Glomerular endothelial cell (primary cell): ENCODE results near the gene MANBA. TPM values are rescaled to one million over a fixed set of nuclear protein-coding genes. Genes with fewer than 3 reads are reported as not detected.
"Not testable (repeated sequence)": the region's sequence is repeated elsewhere in the genome, so short reads cannot be mapped to it uniquely, and the experiment has no call there.

Source experiments
- DNase-seq: peaks from one replicate; pipeline ENCODE4 v3.0.0-alpha.2; 2011; ENCODE audit warnings: low read depth, low spot score; ENCODE audit errors: extremely low read depth
- total RNA-seq: library from RNA; depleted of rRNA; stranded (reverse); fragments of >200 nt; gene quantifications from 2 replicates; pipeline ENCODE4 v1.2.3, GENCODE V29; 2015

The MANBA gene
- total RNA-seq, 1 donor from 2014 or later, result 24.9 TPM

DNA sequence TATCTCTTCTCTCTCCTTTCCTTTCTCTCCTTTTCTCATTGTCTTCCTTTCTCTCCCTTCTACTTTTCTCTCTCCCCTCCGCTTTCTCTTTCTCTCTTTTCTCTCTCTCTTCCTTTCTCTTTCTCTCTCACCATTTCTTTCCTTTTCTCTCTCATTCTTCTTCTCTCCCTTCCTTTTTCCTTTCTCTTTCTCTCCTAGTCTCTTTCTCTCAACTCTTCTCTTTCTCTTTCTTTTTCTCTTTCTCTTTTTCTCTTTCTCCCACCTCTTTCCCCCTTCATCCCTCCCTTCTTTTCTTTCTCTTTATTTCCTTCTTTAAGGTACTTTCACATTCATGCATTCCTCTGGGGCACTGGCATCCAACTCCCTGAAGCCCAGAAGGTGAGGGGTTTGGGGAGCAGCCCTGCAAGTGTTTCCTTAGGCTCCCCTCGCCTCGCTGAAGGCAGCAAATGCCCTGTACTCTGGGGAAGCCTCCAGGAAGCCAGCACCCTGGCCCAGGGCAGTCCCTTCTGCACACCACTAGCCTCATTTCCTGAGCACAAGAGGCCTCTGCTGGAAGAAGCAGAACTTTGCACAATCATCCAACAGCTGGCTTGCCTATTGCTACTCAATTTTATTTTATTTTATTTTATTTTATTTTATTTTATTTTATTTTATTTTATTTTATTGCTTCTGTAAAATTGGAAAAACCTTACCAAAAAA is 135.4 kb downstream of the MANBA start:
- no peak for DNase-seq

- no peak for DNase-seq
These were observed 136.3 kb downstream of the MANBA start for GRCh38 chr4:102624505-102624904.

DNA sequence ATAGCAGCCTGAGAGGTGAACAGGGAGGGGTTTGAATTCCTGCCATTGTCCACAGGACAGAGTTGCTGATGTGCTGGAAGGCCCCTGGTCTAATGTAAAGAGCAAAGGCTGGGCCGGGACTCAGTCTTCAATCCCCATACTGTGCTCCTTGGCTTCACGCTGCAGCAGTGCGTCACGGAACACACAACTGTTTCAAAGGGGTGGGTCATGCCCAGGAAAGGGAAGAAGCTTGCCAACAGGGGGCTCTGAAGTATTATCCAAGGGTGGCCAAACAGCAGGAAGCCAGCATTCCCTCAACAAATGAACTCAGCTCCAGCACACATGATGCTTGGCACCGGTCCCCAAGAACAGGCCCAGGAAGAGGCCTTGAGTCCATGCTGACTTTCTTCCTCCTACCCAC is 137.1 kb downstream of the MANBA start:
- DNase-seq, result no peak

DNA sequence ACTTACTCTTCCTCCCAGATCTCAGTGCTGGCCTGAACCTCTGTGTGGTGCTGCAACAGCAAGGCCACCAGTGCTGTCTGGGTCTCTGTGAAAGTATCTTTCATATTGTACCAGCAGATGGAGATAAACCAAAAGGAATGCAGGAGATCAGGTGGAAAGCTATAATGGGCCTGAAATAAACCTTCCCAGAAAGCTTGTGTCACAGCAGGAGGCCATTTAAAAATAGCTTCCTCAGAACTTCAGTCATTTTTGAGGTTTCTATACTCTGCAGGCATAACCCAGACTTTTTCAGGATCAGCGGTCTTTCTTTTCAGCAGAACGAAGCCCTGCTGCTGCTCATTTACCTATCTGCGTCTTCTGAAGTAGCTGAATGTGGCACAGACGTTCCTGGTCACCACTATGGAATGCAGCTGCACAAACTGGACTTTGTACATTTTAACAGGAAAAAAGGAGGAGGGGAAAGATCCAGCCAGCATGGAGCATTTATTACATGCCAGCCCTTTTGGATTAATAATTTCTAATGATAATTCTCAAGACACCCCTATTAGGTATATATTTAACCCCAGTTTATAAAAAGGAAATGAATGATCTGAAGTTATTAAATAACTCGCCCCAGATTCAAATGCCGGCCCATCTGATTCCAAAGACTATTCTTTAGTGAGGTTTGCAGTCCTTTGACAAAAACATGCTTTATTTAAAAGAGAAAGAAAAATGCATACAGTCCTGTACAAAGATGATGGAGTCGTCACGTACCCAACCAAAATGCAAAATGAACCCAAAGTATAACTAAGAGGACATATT is 139.9 kb downstream of the MANBA start:
- DNase-seq, result peak; percentile 51

GRCh38 chr4:102619776-102620631 is 140.8 kb downstream of the MANBA start:
- not testable (repeated sequence) for DNase-seq

DNA sequence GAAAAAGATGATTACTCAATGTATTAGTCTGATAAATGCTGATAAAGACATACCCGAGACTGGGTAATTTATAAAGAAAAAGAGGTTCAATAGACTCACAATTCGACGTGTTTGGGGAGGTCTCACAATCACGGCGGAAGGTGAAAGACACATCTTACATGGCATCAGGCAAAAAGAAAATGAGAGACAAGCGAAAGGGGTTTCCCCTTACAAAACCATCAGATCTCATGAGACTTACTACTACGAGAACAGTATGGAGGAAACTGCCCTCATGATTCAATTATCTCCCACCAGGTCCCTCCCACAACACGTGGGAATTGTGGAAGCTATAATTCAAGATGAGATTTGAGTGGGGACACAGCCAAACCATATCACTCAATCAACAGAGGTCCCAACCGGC is 141.7 kb downstream of the MANBA start:
- not testable (repeated sequence) for DNase-seq

DNA sequence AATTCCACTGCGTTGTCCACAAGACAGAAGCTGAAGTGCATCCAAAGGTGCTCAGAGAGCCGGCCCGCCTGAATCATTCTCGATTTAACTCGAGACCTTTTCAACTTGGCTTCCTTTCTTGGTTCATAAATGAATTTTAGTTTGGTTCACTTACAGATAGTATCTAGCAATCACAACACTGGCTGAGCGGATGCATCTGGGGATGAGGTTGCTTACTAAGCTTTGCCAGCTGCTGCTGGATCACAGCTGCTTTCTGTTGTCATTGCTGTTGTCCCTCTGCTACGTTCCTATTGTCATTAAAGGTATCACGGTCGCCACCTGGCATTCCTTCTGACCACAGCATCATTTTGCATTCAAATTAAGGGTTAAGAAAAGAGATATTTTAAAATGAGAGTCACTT is 144.1 kb downstream of the MANBA start:
- no peak for DNase-seq

DNA sequence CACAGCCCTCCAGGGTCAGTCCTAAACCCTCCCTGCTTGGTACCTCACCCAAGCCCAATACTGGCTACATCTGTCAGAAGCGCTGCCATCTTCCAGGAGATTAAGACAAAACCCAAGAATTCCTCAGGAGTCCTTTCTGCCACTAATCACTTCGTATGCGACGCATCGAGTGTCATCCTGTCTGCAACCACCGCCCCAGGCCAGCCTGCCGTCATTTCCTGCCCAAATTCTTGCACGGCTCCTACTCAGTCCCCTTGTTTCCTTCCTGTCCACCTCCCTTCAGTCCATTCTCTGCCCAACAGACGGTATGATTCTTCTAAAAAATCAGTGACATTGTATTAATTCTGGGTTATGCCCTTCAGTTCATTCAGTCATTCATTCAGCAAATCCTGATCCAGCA is 146.0 kb downstream of the MANBA start:
- DNase-seq, result no peak

- no peak for DNase-seq
These were observed 147.9 kb downstream of the MANBA start for GRCh38 chr4:102612824-102613366.

GRCh38 chr4:102612210-102612609 is 148.6 kb downstream of the MANBA start:
- DNase-seq, result no peak

DNA sequence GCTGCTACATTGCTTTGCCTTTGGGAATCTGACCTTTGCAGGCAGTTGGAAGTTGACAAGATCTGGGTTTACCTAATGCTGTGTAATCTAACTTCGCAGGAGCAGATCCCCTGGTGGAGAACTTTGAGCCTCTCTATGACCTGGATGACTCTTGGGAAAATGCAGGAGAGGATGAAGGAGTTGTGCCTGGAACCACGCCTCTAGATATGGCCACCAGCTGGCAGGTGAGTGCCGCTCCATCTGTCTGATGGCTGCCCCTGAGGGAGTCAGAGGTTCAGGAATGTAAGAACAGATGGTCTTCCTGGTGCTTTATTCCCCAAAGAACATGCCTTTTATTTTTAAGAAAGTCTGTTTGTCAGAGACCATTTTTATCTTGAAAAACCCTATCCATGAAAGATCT is 150.3 kb downstream of the MANBA start:
- DNase-seq, result no peak

GRCh38 chr4:102610007-102610406 is 150.8 kb downstream of the MANBA start:
- DNase-seq, result no peak

- DNase-seq, result no peak
These were observed 152.6 kb downstream of the MANBA start for GRCh38 chr4:102608190-102608589.

GRCh38 chr4:102606846-102607450 is 153.8 kb downstream of the MANBA start:
- no peak for DNase-seq

DNA sequence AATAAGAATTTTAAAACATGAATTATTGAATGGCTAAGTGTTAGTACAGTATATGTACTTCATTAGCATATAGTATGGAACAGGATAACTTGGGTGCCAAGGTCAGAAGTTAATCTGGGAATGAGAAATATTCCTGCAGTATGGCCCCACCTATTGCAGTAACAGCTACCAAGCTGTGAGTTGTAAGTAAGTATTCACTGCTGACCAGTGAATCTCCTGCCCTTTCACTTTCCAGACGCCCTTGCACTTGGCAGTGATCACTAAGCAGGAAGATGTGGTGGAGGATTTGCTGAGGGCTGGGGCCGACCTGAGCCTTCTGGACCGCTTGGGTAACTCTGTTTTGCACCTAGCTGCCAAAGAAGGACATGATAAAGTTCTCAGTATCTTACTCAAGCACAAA is 154.5 kb downstream of the MANBA start:
- DNase-seq, result no peak

GRCh38 chr4:102604222-102604940 is 156.4 kb downstream of the MANBA start:
- no peak for DNase-seq

DNA sequence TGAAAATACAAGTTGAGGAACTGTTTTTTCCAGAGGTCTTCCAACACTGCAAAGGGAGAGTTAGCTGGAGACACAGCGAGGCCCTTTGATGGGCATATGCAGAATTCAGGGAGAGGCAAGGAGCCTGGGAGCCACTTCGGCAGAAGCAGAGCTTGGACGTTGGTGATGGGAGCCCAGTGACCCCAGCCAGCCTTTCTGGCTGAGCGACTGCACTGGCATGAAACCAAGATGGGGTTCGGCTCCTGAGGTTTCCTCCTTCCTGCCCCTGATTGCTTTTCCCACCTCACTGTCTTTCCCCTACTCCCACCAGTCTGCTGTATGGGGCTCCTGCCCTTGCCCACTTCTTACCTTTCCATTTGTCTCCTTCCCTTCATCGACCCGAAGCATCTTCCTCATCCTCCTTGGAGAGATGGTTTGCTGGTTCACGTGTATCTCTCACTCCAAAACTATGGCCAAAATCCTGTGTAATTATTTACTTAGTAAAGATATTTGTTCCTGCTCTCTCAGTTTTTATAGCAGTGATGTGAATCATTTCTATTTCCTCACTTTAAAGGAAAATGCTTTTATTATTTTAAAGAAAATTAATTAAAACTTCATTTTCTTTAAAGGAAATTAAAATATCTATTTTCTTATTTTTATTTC is 159.1 kb downstream of the MANBA start:
- no peak for DNase-seq

GRCh38 chr4:102600689-102601088 is 160.1 kb downstream of the MANBA start:
- no peak for DNase-seq

DNA sequence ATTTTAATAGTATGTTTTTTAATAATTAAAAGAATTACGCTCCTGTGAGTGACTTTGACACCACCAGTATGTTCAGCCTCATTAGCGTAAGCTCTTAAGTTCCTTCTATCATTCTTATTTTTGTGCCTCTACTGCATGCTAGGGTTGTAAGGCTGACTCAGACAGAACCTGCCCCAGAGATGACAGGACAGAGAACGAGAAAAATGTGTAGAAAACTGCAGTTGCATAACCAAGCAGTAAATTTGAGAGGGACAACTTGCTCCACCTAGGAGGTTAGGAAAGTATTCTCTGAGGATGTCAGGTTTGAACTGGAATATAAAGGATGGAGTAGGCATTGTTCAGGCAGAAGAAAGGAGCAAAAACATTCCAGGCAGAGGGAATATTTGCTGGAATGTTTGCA is 160.9 kb downstream of the MANBA start:
- no peak for DNase-seq

- no peak for DNase-seq
These were observed 161.3 kb downstream of the MANBA start for GRCh38 chr4:102599455-102599854.
